H7 (cell line): Measurements from ENCODE around the gene LAMTOR4. TPM values are rescaled to one million over a fixed set of nuclear protein-coding genes. Genes with fewer than 3 reads are reported as not detected.

Experiments used
- DNase-seq: peaks from one replicate; pipeline ENCODE4 v3.0.0; 2012
- H3K27me3 ChIP-seq: 2 replicates; pipeline ENCODE4 v1.6.0; 2011; ENCODE audit warnings: mild to moderate bottlenecking, low read length; ENCODE audit not compliant: control insufficient read depth, insufficient read depth
- H3K36me3 ChIP-seq: replicated peaks from 2 replicates; pipeline ENCODE4 v1.5.1; 2011; ENCODE audit warnings: low read length; ENCODE audit not compliant: control insufficient read depth, insufficient read depth
- H3K4me3 ChIP-seq: 2 replicates; pipeline ENCODE4 v1.5.1; 2011; ENCODE audit warnings: low read depth, mild to moderate bottlenecking, control low read depth, low read length, moderate library complexity; ENCODE audit not compliant: insufficient read depth
- total RNA-seq: library from RNA; depleted of rRNA; stranded (reverse); fragments of >200 nt; shearing (Covaris generic); gene quantifications from 2 replicates; pipeline ENCODE4 v1.2.3, GENCODE V29; 2014

The LAMTOR4 gene
- total RNA-seq, 1 experiment from 2014 or later: 165 TPM

- peaks cover 34% of the 10 kb centered on the region for H3K27me3 ChIP-seq
- H3K36me3 ChIP-seq: no peaks in the 10 kb centered on the region; the same call in 1 of the 2 replicates
- DNase-seq: peak; percentile 62
- peak overlapping the region; percentile 65; the same call in 1 of the 2 replicates for H3K4me3 ChIP-seq
Observed at GRCh38 chr7:100166970-100167911, 18.5 kb downstream of the LAMTOR4 start.

- Histone ChIP-seq H3K27me3 (peaks cover 34% of the 10 kb centered on the region), H3K4me3 (peak overlapping the region; percentile 65), H3K36me3 (no peaks in the 10 kb centered on the region; the same call in 1 of the 2 replicates)
- no peak for DNase-seq
Observed at GRCh38 chr7:100167912-100168323, 19.2 kb downstream of the LAMTOR4 start.

- H3K4me3 ChIP-seq: no peak overlapping the region
- H3K27me3 ChIP-seq: peaks cover 34% of the 10 kb centered on the region
- H3K36me3 ChIP-seq: no peaks in the 10 kb centered on the region; the same call in none of the 2 replicates
- peak; percentile 40 for DNase-seq
Observed at GRCh38 chr7:100169147-100169850, 20.6 kb downstream of the LAMTOR4 start.

GRCh38 chr7:100170101-100170897, 21.6 kb downstream of the LAMTOR4 start:
- peaks cover 6% of the 10 kb centered on the region for H3K36me3 ChIP-seq
- DNase-seq: peak; percentile 33
- peaks cover 34% of the 10 kb centered on the region for H3K27me3 ChIP-seq
- H3K4me3 ChIP-seq: no peak overlapping the region

GRCh38 chr7:100171087-100171681, 22.5 kb downstream of the LAMTOR4 start:
- peaks cover 34% of the 10 kb centered on the region for H3K27me3 ChIP-seq
- peak overlapping the region; percentile 53 for H3K4me3 ChIP-seq
- peak; percentile 95 for DNase-seq
- H3K36me3 ChIP-seq: peaks cover 10% of the 10 kb centered on the region

- DNase-seq: no peak
- Histone ChIP-seq H3K4me3 (peak overlapping the region; percentile 53), H3K36me3 (peaks cover 10% of the 10 kb centered on the region), H3K27me3 (peaks cover 29% of the 10 kb centered on the region)
Observed at GRCh38 chr7:100171840-100172239, 23.1 kb downstream of the LAMTOR4 start.

GRCh38 chr7:100173806-100174495, 25.2 kb downstream of the LAMTOR4 start:
- no peak overlapping the region for H3K4me3 ChIP-seq
- DNase-seq: peak; percentile 43
- peaks cover 10% of the 10 kb centered on the region for H3K36me3 ChIP-seq
- H3K27me3 ChIP-seq: peaks cover 19% of the 10 kb centered on the region

GRCh38 chr7:100174582-100174981, 25.9 kb downstream of the LAMTOR4 start:
- peaks cover 10% of the 10 kb centered on the region for H3K36me3 ChIP-seq
- peaks cover 19% of the 10 kb centered on the region for H3K27me3 ChIP-seq
- no peak overlapping the region for H3K4me3 ChIP-seq
- DNase-seq: no peak

GRCh38 chr7:100175296-100175935, 26.7 kb downstream of the LAMTOR4 start:
- Histone ChIP-seq H3K4me3 (no peak overlapping the region), H3K27me3 (peaks cover 19% of the 10 kb centered on the region), H3K36me3 (peaks cover 10% of the 10 kb centered on the region)
- peak; percentile 10 for DNase-seq

GRCh38 chr7:100176096-100177044, 27.7 kb downstream of the LAMTOR4 start:
- Histone ChIP-seq H3K27me3 (peaks cover 14% of the 10 kb centered on the region), H3K36me3 (peaks cover 10% of the 10 kb centered on the region), H3K4me3 (peak overlapping the region; percentile 95)
- peak; percentile 50 for DNase-seq

GRCh38 chr7:100177045-100178001, 28.6 kb downstream of the LAMTOR4 start, which contains the start of the genes GPC2 and STAG3:
GPC2 (minus strand) TSS chr7:100177381; CDS start chr7:100177199, 182 bp downstream.
STAG3 (plus strand) TSS chr7:100177918; CDS start chr7:100180557, 2,639 bp downstream.
- Histone ChIP-seq H3K27me3 (peaks cover 8% of the 10 kb centered on the region), H3K36me3 (peaks cover 10% of the 10 kb centered on the region), H3K4me3 (peak within 1 kb of the TSS; percentile 95)
- DNase-seq: peak; percentile 99
